NCI-H82 treated with DMSO at 0.1 percent for 48 hours (cell line): Measurements from ENCODE around the gene RAET1L.
A peak's percentile ranks its signal among the peaks of the same experiment; 100 is the strongest.
"Not testable (repeated sequence)": the region's sequence is repeated elsewhere in the genome, so short reads cannot be mapped to it uniquely, and the experiment has no call there.

Experiments used
- DNase-seq: peaks from one replicate; lab custom pipeline; 2025; ENCODE audit not compliant: unreplicated experiment; lab: John Stamatoyannopoulos, UW

Gene RAET1L

DNA sequence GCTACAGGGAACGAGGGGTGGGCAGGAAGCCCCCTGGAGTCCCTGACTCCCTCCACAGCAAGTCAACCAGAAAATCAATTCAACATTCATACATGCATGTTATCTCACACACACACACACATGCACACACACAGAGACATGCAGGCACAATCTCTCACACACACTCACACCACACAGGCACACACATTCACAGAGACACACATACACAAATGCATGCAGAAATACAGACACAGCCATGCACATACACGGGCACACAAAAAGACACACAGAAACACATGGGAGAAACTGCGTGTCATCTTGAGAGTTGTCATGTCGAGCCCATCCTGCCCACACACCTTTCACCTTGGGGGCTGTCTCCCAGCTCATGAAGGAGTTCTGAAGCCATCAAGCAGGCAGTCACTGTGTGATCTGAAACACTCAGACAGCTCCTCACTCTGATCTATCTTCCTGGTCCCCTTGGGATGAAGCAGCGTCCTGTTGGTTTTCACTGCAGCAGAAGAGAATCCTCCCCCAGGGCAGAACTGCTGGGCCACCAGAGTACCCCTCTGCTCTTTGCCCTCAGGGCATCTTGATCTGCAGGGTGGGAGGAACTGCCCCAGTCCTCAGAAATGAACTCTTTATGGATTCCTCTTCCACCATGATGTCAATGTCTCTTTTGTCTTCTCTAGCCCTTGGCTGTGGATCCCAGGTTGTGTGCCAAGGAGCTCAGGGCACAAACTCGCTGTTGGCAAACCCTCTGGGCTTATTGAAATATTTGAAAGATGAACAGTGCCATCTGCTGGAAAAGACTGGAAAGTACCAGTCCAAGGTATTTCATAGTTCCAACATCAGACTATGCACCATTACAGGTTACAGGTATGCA is 8.8 kb downstream of the RAET1L start:
- no peak for DNase-seq

DNA sequence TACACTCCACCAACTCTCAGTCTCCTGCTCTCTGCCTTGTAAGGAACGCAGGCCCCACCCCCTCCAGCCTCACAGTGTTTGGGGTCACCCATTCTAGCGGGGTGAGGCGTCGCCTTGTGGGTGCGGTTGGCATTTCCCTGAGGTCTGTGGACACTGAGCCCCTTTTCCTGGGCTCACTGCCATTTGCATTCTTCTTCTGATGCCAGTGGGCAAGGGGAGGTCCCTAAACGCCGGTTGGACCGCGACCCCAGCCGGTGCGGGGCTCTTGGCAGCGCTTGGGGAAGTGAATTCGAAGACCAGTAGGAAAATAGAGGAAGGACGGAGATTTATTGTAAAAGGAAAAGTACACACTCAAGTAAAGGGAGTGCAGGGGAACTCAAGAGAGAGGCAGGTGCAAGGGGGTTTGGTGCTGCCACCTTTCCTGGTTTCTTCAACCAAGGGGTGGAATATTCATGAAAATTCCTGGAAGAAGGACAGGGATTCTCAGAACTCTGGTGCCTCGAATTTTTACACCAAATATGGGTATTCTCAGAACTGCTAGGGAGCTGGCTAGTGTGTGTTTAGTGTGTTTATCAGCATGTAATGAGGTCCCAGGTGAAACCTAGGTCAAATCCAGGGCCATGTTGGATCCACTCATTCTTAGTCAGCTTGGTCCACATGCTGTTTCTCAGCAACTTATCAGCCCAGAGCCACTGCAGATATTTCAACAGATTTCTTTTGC is 9.9 kb downstream of the RAET1L start:
- DNase-seq = not testable (repeated sequence)

- DNase-seq = not testable (repeated sequence)
These were observed 10.6 kb downstream of the RAET1L start for GRCh38 chr6:150014623-150015280.

- not testable (repeated sequence) for DNase-seq
These were observed 11.3 kb downstream of the RAET1L start for GRCh38 chr6:150013785-150014622.

DNA sequence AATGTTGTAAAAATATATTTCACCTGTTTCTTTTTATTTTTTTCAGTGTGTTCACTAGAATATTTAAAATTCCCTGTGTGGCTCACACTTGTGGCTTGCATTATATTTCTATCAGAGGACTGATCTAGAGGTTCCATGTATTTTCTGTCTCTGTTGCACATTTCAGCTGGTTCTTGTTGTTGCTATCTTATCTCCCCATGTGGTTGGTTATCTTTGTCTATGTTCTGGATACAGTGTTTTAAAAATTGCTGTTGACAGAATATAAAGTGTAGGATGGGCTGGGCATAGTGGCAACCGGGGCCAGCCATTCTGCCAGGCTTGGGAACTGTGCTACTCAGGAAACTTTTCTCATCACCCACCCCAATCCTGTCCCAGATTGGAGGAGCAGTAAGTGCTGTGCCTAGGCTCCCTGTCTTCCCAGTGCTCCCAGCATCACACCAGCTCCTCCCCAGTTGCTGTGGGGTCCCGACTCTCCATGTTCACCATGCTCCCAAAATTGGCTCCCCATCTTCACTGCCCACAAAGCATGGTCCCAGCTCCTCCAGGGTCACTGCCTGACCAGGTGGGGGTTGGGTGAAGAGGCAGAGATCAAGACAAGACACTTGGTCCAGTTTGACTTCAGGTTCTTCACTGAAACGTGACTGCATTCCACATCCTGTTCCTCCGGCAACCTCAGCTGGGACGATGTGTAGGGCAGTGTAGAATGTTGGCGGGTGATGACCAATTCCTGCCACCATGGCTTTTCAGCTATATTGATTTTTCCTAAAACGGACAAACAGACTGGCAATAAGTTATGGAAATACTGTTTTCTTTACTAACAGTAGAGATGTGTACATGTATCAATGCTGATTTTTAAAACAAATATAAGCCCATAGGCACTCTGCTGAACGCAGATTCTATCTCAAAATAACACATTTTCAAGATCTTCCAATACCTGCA is 12.2 kb downstream of the RAET1L start:
- not testable (repeated sequence) for DNase-seq

GRCh38 chr6:150008588-150008987 is 16.7 kb downstream of the RAET1L start:
- DNase-seq = no peak

DNA sequence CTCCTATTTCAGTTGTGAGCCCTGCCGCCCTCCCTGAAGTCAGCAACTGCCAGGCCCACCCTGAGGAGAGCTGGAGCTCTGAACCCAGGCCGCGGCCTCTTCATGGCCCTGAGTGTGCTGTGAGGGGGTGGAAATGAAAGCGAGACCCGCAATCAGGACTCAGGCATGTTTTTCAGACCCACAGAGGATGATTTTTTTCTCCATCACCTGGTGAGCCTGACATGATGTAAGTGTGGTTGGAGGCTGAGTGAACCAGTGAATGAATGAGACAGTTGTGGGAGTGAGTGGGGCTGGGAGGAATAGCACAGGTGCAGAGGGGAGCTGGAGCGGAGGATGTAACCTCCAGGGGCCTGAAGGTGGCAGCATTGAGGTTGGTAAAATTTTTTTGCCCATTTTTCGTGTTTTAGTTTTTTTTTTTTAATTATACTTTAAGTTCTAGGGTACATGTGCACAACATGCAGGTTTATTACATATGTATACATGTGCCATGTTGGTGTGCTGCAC is 18.3 kb downstream of the RAET1L start:
- no peak for DNase-seq

- no peak for DNase-seq
These were observed 19.3 kb downstream of the RAET1L start for GRCh38 chr6:150005761-150006651.

DNA sequence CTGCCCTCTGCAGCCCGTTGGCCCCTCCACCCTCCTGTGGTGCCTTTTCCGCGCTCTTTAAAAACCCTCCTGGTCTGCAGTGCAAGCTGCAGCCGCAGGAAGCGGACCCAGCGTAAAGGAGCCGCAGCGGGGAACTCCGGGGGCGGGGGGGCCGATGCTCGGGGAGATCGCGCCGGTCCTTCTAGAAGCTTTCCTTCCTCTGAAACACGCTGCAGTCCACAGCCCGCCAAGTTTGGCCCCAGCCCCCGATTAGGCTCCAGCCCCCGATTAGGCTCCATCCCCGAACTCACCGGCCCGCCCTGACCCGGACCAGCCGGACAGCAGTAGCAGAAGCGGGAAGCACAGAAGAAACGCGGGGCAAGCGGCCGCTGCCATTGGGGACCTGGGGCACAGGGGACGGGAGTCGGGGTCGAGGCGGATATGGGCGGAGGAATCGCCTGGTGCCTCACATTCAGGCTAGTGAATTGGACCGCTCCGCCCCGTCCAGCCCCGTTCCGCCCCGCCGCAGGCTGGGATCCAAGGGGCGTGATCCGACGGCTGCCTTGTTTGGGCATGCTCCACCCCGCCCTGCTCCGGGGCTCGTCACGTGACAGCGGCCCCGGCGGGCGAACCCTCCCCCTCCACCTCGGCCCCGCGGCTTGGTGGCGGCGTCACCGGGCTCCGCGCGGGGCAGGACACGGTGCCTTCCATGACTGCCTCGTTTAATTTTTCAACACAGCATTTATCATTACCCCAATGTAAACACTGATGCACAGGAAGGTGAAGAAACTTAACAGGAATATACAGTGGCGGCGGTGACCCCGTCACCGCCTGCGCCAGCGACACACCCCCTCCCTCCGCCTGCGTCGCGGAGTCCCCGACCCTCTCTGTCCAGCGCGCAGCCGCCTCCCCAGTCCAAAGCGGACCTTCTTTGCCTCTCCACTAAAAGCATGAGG is 20.3 kb downstream of the RAET1L start:
- peak; percentile 64 for DNase-seq

DNA sequence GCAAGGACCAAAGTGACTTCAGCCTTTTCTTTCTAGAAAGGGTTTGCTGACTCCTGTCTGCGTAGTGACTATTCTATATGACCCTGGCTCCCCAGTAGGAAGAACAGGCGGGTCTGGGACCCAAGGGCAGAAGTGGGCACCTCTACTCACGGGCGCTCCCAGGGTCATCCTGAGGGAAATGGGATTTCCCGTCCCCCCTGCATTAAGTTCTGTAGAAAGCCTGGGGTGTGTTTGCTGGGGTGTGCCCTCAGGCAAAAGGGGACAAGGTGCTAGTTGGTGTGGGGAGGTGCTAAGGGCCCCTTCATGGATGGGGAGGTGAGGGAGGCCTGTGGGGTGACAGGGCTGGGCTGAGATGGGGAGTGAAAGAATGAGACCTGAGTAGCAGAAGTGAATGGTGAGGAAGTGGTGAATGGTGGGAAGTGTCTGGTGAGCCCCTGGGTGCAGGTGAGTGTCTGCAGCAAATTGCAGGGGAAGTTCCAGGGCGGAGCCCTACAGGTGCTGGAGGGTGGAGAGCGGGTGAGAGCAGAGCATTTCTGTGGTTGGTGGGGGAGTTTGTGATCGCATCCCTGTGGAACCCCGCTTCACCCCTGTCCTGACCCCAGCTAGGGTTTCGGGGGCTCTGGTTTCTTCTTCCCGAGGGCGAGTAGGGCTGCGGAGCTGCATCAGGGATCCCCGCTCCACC is 21.1 kb downstream of the RAET1L start:
- DNase-seq = no peak

DNA sequence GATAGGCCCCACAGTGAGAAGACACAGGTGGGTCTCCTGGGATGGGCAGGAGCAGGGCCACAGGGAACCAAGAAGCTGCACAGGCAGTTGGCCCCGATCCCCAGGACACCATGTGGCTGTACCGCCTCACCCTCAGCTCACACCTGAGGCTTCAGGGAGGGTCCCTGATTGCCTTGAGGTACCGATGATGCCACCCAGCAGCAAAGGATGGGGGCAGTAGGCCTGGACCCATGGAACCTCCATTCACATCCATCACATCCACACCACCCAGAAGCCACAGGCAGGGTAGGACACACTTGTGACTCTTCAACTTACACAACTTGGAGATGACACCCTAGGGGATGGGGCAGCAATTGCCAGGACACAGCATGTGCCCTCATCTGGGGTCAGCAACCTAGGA is 21.7 kb downstream of the RAET1L start:
- DNase-seq = not testable (repeated sequence)

DNA sequence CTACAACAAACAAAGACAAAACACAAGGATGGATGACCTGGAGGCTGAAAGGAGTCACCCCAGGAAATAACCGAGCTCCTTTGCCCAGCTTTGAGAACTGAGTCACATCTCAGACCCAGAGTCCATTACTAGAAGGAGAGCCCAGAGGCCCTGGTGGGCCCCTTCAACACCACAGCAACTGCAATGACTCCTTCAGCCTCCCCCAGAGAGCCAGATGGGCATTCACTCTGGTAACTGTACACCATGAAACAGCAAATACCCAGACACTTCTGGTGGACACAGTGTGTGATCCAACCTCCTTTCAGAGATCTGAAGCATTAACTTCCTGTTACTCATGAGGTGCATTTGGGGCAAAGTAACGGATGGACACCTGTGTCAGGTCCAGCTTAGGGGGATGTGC is 22.6 kb downstream of the RAET1L start:
- DNase-seq = no peak

DNA sequence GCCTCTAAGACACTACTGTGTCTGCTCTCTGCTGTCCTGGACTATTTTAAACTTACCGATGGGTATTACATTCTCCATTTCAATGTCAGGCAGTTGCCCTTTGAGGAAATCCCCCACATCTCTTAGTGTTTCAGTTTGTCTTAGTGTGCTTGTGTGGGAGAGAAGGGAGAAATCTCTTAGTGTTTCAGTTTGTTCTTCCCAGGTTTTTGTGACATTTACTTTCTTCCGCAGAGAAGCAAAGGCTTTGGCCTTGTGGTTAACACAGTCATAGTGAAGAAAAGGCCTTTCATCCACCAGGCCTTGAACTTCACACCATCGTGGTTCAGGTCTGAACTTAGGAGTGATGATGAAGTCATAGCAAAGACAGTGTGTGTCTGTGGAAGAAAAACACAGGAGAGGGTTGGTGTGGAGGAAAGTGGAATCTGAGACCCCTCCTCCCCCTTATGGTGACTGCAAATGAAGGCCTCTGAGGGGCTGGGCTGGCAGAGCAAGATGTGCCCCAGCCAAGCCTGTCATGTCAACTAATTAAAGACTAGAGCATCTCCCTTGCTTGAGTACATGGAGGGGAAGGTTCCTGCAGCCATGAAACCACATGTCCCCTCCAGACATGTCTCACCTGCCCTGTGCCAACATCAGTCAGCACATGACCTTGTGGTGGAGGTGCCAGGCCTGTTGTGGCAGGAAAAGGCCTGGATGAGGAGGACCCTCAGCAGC is 23.9 kb downstream of the RAET1L start:
- DNase-seq = no peak

DNA sequence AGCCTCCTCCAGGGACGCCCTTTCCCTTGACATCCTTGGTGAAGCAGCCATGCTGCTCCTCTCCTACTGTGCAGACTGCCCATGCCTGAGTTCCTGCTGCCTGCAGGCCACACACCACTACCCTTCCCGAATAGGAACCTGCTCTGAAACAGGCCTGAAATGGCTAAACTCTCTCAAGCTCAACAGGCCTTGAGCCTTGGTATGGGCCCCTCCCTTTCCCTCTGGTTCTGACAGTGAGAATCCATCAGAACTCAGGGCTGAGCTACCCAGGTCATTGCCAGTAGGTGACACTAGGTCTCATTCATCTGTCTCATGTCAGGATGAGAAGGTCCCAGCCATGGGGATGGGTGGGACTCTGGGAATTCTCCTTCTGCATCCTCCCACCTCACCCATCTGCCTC is 25.7 kb downstream of the RAET1L start:
- no peak for DNase-seq

- no peak for DNase-seq
These were observed 29.4 kb downstream of the RAET1L start for GRCh38 chr6:149995971-149996370.

GRCh38 chr6:149995235-149995750 is 30.0 kb downstream of the RAET1L start:
- DNase-seq = no peak
